Measurements from ENCODE around the gene WDR48.

Gene WDR48

GRCh38 chr3:39132096-39133092 is 80.6 kb downstream of the WDR48 start:
- H3K27me3 ChIP-seq, result no peaks in the 10 kb centered on the region
- H3K4me3 ChIP-seq (ENCODE audit: low read depth, low read length), result no peak overlapping the region
- no peaks in the 10 kb centered on the region for H3K9me3 ChIP-seq
- H3K4me1 ChIP-seq, result no peaks in the 10 kb centered on the region
- DNase-seq, result no peak
- no peak for TF ChIP-seq CTCF (IDR thresholded peaks at IDR 0.05; ENCODE audit: low read depth, low read length)
- no peaks in the 10 kb centered on the region for H3K36me3 ChIP-seq

GRCh38 chr3:39133093-39133490 is 81.3 kb downstream of the WDR48 start:
- no peaks in the 10 kb centered on the region for H3K36me3 ChIP-seq
- TF ChIP-seq CTCF (IDR thresholded peaks at IDR 0.05; ENCODE audit: low read depth, low read length), result no peak
- no peaks in the 10 kb centered on the region for H3K4me1 ChIP-seq
- H3K9me3 ChIP-seq, result no peaks in the 10 kb centered on the region
- H3K27me3 ChIP-seq, result no peaks in the 10 kb centered on the region
- no peak for DNase-seq
- H3K4me3 ChIP-seq (ENCODE audit: low read depth, low read length), result no peak overlapping the region

GRCh38 chr3:39133822-39134221 is 82.0 kb downstream of the WDR48 start:
- no peaks in the 10 kb centered on the region for H3K27me3 ChIP-seq
- TF ChIP-seq CTCF (IDR thresholded peaks at IDR 0.05; ENCODE audit: low read depth, low read length), result no peak
- H3K9me3 ChIP-seq, result no peaks in the 10 kb centered on the region
- DNase-seq, result no peak
- no peaks in the 10 kb centered on the region for H3K4me1 ChIP-seq
- no peak overlapping the region for H3K4me3 ChIP-seq (ENCODE audit: low read depth, low read length)
- H3K36me3 ChIP-seq, result no peaks in the 10 kb centered on the region

GRCh38 chr3:39134305-39134704 is 82.5 kb downstream of the WDR48 start:
- H3K36me3 ChIP-seq, result no peaks in the 10 kb centered on the region
- no peak overlapping the region for H3K4me3 ChIP-seq (ENCODE audit: low read depth, low read length)
- no peaks in the 10 kb centered on the region for H3K9me3 ChIP-seq
- DNase-seq, result no peak
- TF ChIP-seq CTCF (IDR thresholded peaks at IDR 0.05; ENCODE audit: low read depth, low read length), result no peak
- no peaks in the 10 kb centered on the region for H3K27me3 ChIP-seq
- no peaks in the 10 kb centered on the region for H3K4me1 ChIP-seq

- Histone ChIP-seq H3K9me3 (no peaks in the 10 kb centered on the region), H3K4me1 (no peaks in the 10 kb centered on the region), H3K36me3 (no peaks in the 10 kb centered on the region), H3K4me3 (ENCODE audit: low read depth, low read length) (no peak overlapping the region), H3K27me3 (no peaks in the 10 kb centered on the region)
- TF ChIP-seq CTCF (IDR thresholded peaks at IDR 0.05; ENCODE audit: low read depth, low read length), result no peak
- no peak for DNase-seq
These were observed 83.5 kb downstream of the WDR48 start for GRCh38 chr3:39135170-39135805.

Data from BE2C (cell line).